GM18861 (cell line): Measurements from ENCODE around the gene MYOZ3.

Experiments used
- ATAC-seq: cut with Tn5 transposase; IDR thresholded peaks from one replicate; pipeline ENCODE4 v1.9.1; 2021; ENCODE audit not compliant: unreplicated experiment

MYOZ3 gene

GRCh38 chr5:150626853-150627276 lies 34.2 kb upstream of the MYOZ3 start:
- no peak for ATAC-seq

DNA sequence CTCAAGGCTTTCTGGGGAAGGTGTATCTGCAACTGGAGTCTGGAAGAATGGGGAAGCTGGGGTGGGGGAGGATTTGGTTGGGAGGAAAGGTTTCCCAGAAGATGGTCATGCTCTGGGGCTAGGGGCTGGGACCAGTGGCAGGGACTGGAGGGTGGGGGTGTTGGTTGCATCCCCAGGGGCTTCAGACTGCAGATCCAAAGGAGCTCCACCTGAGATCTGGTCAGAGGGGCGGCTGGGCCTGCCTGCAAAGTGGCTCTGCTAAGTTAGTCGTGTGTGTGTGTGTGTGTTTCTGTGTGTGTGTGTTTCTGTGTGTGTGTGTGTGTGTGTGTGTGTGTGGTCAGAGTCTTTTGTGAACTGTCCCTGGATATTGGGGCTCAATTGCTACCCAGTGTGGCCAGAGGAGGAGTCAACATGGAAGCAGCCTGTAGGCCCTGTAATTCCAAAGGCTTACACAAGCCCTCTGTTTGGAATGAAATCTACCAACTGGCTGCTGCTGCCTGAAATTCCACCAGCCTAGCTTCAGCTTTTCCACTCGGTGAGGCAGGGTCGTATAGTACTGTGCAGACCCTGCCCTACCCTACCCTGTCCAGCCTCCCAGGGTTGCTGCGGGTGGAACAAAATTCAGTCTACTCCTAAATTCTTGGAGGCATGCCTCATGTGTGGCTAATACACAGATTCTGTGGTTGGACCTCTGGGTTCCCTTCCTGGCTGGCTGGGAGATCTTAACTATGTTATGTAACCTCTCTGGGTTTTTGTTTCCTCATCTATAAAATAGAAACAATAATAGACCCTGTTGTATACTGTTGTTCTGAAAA lies 33.1 kb upstream of the MYOZ3 start:
- ATAC-seq = no peak

- ATAC-seq = no peak
Measured at GRCh38 chr5:150628936-150629485, 32.0 kb upstream of the MYOZ3 start.

- no peak for ATAC-seq
Measured at GRCh38 chr5:150630016-150630415, 31.0 kb upstream of the MYOZ3 start.

GRCh38 chr5:150630461-150631325 lies 30.4 kb upstream of the MYOZ3 start:
- ATAC-seq = no peak

- no peak for ATAC-seq
Measured at GRCh38 chr5:150631326-150631701, 29.7 kb upstream of the MYOZ3 start.

GRCh38 chr5:150632305-150633160 lies 28.5 kb upstream of the MYOZ3 start:
- ATAC-seq = no peak

GRCh38 chr5:150633429-150633828 lies 27.6 kb upstream of the MYOZ3 start:
- no peak for ATAC-seq

- ATAC-seq = no peak
Measured at GRCh38 chr5:150636391-150637244, 24.4 kb upstream of the MYOZ3 start.

DNA sequence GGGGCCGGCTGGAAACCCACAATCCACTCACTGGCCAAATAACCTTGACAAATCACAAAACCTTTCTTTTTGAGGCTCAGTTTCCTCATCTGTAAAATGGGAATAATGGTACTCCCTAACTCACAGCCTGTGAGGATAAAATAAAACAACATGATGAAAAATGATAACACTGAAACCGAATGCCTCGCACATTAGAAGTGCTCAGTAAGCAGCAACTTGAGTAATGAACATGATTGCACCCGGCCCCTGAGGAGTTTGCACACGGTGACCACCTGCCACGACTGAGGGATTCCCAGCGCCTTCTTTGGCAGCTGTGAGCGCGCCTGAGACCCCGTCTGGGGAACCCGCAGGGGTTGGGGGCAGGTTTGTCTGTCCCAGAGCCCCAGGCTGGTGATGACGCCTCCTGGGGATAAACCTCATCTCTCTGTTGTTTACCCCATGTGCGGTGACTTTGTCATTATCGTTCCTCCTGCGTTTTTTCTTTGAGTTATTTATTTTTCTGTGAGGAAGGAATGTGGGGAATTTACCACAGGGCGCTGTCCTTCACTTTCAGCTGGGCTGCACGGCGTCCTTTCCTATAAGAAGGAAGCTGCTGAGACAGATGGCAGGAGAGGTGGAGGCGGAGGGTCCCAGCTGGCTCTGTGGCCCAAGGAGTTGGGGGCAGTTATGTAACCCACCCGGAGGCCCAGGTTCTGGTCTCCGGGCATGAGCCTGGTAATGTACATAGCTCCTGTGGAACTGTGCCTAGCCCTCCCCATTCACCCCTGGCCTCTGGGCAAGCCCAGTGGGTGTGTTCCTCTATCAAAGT lies 23.6 kb upstream of the MYOZ3 start:
- ATAC-seq = no peak

- no peak for ATAC-seq
Measured at GRCh38 chr5:150638053-150638444, 23.0 kb upstream of the MYOZ3 start.

DNA sequence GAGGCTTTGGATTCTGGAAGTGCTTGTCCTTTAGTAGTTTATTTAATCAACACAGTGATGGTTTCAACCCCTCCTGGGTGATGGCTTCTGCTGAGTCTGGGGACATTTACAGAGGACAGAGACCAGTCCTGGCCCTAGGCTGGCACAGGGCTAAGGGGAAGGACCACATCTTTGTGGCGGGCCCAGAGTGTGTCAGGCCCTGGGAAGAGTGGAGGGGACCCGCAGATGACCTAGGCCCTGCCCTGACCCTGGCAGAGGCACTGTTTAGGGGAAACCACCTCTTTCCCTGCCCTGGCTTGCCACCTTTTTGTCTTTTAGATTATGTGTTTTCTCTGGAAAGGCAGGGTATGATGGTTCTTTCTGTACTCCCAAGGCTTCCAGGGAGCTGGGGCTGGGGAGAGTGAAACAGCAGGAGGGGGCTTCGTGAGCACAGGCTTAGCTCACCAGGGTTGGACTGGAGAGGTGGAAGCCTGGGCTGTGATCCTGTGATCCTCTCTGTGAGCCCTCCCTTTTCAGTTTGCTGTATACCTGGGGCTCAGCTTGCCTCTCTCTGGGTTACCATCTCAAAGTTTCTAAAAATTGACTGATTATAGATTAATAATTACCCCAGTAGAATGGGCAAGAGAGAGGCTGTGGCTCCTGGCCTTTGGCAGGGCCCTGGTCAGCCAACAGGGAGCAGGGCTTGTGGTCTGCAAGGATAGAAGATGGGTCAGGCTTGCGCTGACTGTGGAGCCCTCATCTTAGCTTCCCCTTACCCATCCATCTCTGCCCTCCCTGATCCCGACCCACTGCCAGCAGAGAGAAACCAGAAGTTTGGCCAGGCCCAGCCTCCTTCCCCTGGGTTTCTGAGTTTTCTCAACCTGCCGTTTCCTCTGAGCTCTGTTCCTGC lies 22.3 kb upstream of the MYOZ3 start:
- no peak for ATAC-seq

- no peak for ATAC-seq
Measured at GRCh38 chr5:150639377-150639692, 21.7 kb upstream of the MYOZ3 start.

- ATAC-seq = no peak
Measured at GRCh38 chr5:150639751-150640150, 21.3 kb upstream of the MYOZ3 start.

DNA sequence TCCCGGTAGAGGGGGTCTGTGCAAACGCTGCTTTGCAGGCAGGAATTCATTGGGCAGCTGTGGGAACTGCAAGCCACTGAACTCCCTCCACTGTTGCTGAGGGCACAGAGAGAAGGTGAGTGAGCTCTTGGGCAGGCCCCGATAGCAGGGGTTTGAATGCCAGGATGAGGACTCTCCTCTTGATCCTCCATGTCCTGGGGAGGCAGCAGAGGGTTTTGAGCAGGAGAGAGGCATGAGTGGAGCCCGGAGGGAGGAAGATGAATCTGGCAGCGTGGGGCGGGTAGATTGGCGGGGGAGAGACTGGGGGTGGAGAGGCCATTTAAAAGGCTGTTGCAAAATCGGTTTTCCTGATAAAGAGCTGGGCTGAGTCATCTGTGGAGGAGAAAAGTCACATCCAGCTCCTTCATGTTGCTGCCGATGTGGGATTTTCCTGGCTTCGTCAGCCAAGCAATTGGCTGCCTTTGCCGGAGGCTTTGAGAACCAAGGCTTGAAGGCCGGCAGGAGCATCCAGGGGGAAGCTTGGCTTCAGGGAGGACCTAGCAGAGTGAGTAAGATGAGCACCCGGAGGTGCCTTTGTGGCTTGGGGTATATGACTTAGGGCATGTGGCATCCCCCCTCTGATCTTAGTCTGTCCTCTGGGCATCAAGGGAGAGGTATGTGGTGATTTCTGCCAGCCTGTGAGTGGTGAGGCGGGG lies 20.6 kb upstream of the MYOZ3 start, which contains the start of gene SYNPO:
Gene SYNPO, plus strand, starts transcription at position 350 of the 695 bp plus-strand sequence. CDS start 7,616 bp downstream, outside the sequence.
- no peak for ATAC-seq

DNA sequence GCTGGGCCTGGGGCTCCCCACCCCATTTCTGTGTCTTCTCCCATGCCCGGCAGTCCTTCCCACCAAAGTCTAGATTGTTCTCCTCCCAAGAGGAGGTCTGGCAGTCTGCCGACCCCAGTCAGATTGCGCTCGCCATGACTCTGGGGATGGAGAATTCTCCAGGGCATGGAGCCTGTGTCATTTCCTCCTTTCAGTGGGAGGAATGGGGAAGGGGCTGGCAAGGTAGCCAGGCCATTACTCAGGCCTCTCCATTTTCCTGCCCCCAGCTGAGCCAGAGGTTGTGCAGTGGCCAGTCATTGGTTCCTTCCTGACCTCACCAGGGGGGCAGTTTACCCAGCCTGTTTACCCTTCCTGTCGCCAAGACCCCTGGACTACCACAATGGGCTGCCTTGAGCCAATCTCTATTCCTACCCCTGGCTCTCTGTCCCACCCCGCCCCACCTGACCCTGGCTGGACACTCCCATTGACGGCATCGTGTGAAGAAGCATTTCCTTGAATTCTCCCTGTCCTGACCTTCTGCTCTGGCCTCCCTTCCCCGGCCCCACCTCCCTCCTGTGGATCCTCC lies 20.0 kb upstream of the MYOZ3 start:
- no peak for ATAC-seq

DNA sequence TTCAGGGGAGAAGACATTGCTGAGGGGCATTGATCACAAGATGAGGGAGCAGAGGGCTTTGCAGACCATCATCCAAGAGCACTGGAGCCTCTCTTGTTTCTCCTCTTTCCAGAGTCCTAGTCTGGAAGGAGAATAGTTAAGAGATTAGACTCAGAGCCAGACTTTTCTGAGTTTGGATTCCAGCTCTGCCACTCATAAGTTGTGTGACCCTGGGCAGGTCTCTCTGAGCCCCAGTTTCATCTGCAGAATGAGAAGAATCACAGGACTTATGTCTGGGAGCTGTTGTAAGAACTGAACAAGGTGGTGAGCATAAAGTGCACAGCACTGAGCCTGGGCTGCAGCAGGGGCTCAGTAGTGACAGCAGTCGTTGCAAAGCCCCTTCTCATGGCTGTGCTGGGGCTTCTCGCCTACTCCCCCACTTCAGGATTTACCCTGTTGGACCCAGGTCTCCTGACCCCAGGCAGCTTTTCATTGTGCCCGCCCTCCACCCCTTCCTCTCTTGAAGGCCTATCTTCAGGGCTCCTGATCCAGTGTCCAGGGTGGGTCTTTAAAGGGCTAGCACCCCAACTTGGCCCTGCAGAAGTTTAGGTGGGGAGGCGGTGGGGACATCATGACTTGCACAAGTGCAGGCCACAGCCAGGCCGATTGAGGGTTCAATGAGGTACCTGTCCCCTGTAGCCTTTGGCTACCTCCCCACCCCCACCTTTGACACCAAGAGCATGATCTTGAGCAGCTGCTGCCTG lies 19.1 kb upstream of the MYOZ3 start:
- no peak for ATAC-seq
